OCI-LY3 (cell line): Measurements from ENCODE around the gene DISP3.

ENCODE experiments used
- H2AFZ ChIP-seq: fragments of 200-600, 300-600 bp; shearing (Covaris generic); 2 replicates; pipeline ENCODE4 v1.6.0; 2014; ENCODE audit warnings: antibody characterized with exemption, low read depth, low read length
- H3K27ac ChIP-seq: fragments of 200-600, 300-600 bp; sonication (generic); 2 replicates; pipeline ENCODE4 v1.5.1; 2014; ENCODE audit warnings: mild to moderate bottlenecking, low read length, moderate library complexity, mixed read lengths
- H3K27me3 ChIP-seq: fragments of 200-600, 300-600 bp; sonication (generic); 2 replicates; pipeline ENCODE4 v1.6.1; 2014; ENCODE audit warnings: low read depth, low read length, mixed read lengths
- H3K36me3 ChIP-seq: fragments of 200-600, 300-600 bp; sonication (generic); replicated peaks from 2 replicates; pipeline ENCODE3; 2014; ENCODE audit warnings: low read depth, low read length, mixed read lengths
- H3K4me1 ChIP-seq: fragments of 300-600, 200-600 bp; sonication (generic); 2 replicates; pipeline ENCODE4 v1.6.1; 2014; ENCODE audit warnings: low read length, mixed read lengths
- H3K4me2 ChIP-seq: fragments of 200-600, 300-600 bp; sonication (generic); 2 replicates; pipeline ENCODE4 v1.6.1; 2014; ENCODE audit warnings: low read length, mixed read lengths
- H3K4me3 ChIP-seq: fragments of 300-600, 200-600 bp; sonication (generic); 2 replicates; pipeline ENCODE4 v1.5.1; 2014; ENCODE audit warnings: antibody characterized with exemption, mild to moderate bottlenecking, low read length, moderate library complexity
- H3K79me2 ChIP-seq: fragments of 300-600, 200-600 bp; shearing (Covaris generic); 2 replicates; pipeline ENCODE4 v1.6.1; 2014; ENCODE audit warnings: mild to moderate bottlenecking, low read length, mixed read lengths
- H3K9ac ChIP-seq: fragments of 300-600, 200-600 bp; shearing (Covaris generic); 2 replicates; pipeline ENCODE4 v1.6.0; 2014; ENCODE audit warnings: mild to moderate bottlenecking, low read length, moderate library complexity
- H3K9me3 ChIP-seq: fragments of 200-600, 300-600 bp; shearing (Covaris generic); 2 replicates; pipeline ENCODE4 v1.6.1; 2014; ENCODE audit warnings: low read length, mixed read lengths; ENCODE audit not compliant: insufficient read depth
- H4K20me1 ChIP-seq: fragments of 200-600, 300-600 bp; sonication (generic); 2 replicates; pipeline ENCODE4 v1.6.1; 2016; ENCODE audit warnings: low read length, mixed read lengths; ENCODE audit not compliant: insufficient read depth
- EZH2phosphoT487 ChIP-seq: fragments of 200-600 bp; shearing (Covaris generic); IDR thresholded peaks from 2 replicates; pipeline ENCODE4 v1.6.1; 2018; ENCODE audit warnings: antibody characterized with exemption, mixed run types, low read depth
- TF ChIP-seq, protein P1 (sequence below): fragments of 200-600, 300-600 bp; sonication (generic); IDR thresholded peaks from 2 replicates; pipeline ENCODE4 v1.5.1; 2014; ENCODE audit warnings: antibody characterized with exemption, low read length, low read depth

The DISP3 gene

DNA sequence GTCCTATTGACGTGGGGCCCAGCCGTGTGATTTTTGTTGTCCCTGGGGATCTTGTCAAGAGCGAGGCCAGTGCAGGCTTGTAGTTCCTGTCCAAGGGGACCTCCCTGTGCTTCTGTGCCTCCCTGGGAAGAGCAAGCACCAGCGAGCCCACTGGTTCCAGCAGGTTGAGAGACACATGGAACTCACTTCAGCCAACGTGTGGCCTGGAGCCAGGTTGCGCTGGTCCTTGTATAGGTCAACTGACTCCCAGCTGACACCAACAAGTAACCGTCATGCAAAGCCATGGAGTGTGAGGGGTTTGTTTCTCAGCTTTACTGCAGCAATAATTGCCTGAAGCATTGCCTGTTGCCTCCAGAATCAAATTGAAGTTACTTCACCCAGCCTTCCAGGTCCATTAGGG, 63.0 kb downstream of the DISP3 start:
- Histone ChIP-seq H3K36me3 (no peaks in the 10 kb centered on the region), H4K20me1 (no peaks in the 10 kb centered on the region), H3K9me3 (no peaks in the 10 kb centered on the region), H3K4me1 (no peaks in the 10 kb centered on the region), H3K4me2 (no peak overlapping the region), H2AFZ (no peak overlapping the region), H3K27me3 (no peaks in the 10 kb centered on the region), H3K79me2 (no peaks in the 10 kb centered on the region), H3K9ac (no peak overlapping the region), H3K4me3 (no peak overlapping the region), H3K27ac (no peak overlapping the region)
- TF ChIP-seq, protein P1, sequence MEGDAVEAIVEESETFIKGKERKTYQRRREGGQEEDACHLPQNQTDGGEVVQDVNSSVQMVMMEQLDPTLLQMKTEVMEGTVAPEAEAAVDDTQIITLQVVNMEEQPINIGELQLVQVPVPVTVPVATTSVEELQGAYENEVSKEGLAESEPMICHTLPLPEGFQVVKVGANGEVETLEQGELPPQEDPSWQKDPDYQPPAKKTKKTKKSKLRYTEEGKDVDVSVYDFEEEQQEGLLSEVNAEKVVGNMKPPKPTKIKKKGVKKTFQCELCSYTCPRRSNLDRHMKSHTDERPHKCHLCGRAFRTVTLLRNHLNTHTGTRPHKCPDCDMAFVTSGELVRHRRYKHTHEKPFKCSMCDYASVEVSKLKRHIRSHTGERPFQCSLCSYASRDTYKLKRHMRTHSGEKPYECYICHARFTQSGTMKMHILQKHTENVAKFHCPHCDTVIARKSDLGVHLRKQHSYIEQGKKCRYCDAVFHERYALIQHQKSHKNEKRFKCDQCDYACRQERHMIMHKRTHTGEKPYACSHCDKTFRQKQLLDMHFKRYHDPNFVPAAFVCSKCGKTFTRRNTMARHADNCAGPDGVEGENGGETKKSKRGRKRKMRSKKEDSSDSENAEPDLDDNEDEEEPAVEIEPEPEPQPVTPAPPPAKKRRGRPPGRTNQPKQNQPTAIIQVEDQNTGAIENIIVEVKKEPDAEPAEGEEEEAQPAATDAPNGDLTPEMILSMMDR = no peak
- no peak for TF ChIP-seq EZH2phosphoT487

DNA sequence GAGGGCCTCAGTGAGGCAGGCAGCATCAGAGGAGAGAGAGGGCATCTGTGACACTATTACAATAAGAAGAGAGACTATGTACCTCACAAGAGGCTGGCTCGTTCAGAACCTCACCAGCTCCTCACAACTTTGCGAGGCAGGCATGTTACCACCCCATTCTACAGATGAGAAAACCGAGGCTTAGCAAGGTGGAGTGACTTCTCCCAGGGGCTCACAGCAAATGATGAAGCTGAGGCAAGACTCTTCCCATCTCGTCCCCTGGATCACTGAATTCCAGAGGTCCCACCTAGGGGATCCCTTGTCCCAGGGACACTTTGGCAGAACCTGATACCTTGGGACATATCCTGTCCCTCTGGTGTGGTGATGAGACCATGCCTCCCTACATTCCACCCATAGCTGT, 64.4 kb downstream of the DISP3 start:
- Histone ChIP-seq H3K4me2 (no peak overlapping the region), H3K4me1 (no peaks in the 10 kb centered on the region), H3K79me2 (no peaks in the 10 kb centered on the region), H2AFZ (no peak overlapping the region), H4K20me1 (no peaks in the 10 kb centered on the region), H3K9ac (no peak overlapping the region), H3K36me3 (no peaks in the 10 kb centered on the region), H3K4me3 (no peak overlapping the region), H3K27me3 (no peaks in the 10 kb centered on the region), H3K27ac (no peak overlapping the region), H3K9me3 (no peaks in the 10 kb centered on the region)
- TF ChIP-seq, protein P1 = no peak
- no peak for TF ChIP-seq EZH2phosphoT487

DNA sequence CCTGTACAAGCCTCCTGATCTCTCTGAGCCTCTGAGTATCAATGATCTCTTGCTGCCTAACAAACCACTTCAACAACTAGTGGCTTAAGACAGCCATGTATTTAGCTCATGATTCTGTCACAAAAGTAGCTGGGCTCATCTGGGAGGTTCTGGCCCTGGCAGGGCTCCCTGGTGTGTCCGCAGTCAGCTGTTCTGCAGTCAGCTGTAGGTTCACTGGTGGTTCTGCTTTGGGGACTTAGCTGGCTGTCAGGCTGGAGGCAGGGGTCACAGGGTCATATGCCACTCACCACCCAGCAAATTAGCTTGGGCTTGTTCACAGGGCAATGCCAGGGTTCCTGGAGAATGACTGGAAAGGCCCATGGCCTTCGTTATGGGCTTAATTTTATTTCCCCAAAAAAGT, 64.8 kb downstream of the DISP3 start:
- H3K4me1 ChIP-seq = no peaks in the 10 kb centered on the region
- no peaks in the 10 kb centered on the region for H3K36me3 ChIP-seq
- no peak overlapping the region for H3K27ac ChIP-seq
- no peaks in the 10 kb centered on the region for H4K20me1 ChIP-seq
- no peaks in the 10 kb centered on the region for H3K79me2 ChIP-seq
- no peak overlapping the region for H2AFZ ChIP-seq
- no peak overlapping the region for H3K4me2 ChIP-seq
- no peak overlapping the region for H3K4me3 ChIP-seq
- H3K9me3 ChIP-seq = no peaks in the 10 kb centered on the region
- no peaks in the 10 kb centered on the region for H3K27me3 ChIP-seq
- TF ChIP-seq EZH2phosphoT487 = no peak
- TF ChIP-seq, protein P1 = no peak
- H3K9ac ChIP-seq = no peak overlapping the region

DNA sequence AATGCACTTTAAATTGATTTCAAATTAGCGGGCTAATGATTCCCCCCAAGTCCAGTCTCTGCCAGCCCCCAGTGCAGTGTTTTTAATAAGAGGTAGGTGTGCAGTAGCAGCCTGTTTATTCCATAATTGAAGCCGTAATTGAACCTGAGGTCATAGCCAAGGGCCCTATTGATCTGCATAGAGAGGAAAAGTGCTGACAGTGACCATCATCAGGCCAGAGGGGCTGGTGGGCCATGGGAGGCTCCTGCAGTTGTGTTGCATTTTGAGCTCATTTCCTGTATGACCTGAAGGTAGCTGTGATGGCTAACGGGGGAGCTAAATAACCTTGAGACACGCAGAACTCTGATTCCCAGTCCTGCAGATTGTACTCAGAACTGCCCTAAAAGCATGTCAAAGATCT, 67.5 kb downstream of the DISP3 start:
- no peaks in the 10 kb centered on the region for H3K36me3 ChIP-seq
- no peak overlapping the region for H2AFZ ChIP-seq
- H3K27ac ChIP-seq = no peak overlapping the region
- H3K9me3 ChIP-seq = no peaks in the 10 kb centered on the region
- no peak for TF ChIP-seq EZH2phosphoT487
- TF ChIP-seq, protein P1 = no peak
- H3K4me2 ChIP-seq = no peak overlapping the region
- H3K27me3 ChIP-seq = no peaks in the 10 kb centered on the region
- no peaks in the 10 kb centered on the region for H3K4me1 ChIP-seq
- H3K79me2 ChIP-seq = no peaks in the 10 kb centered on the region
- no peak overlapping the region for H3K9ac ChIP-seq
- H3K4me3 ChIP-seq = no peak overlapping the region
- no peaks in the 10 kb centered on the region for H4K20me1 ChIP-seq
